Caco-2 (cell line): Measurements from ENCODE around the gene TECR. TPM values are rescaled to one million over a fixed set of nuclear protein-coding genes. Genes with fewer than 3 reads are reported as not detected.
A peak's percentile ranks its signal among the peaks of the same experiment; 100 is the strongest.

ENCODE experiments used
- BruUV-seq: library from RNA; stranded (reverse); fragments of 400-500 nt; replicated peaks from 2 replicates; lab custom pipeline; 2021; lab: Mats Ljungman, UMichigan
- CTCF ChIA-PET: fragments of 300-600 bp; sonication (Branson Sonifier 250); formaldehyde crosslinking; loops from one replicate; lab custom pipeline; 2022; ENCODE audit warnings: antibody characterized with exemption; lab: Charles Lee
- POLR2A ChIA-PET: fragments of 300-600 bp; sonication (Branson Sonifier 250); formaldehyde crosslinking; loops from one replicate; lab custom pipeline; 2022; ENCODE audit warnings: antibody characterized with exemption; lab: Charles Lee
- DNase-seq, 2 experiments: peaks; one replicate each; pipeline versions ENCODE4 v3.0.0 to v3.0.0-alpha.2; 2020 to 2022
- H3K27me3 ChIP-seq: replicated peaks from 2 replicates; pipeline ENCODE4 v1.6.0; 2011; ENCODE audit warnings: low read length; ENCODE audit not compliant: control insufficient read depth, insufficient read depth
- H3K36me3 ChIP-seq: 2 replicates; pipeline ENCODE4 v1.5.1; 2011; ENCODE audit warnings: low read length; ENCODE audit not compliant: control insufficient read depth, insufficient read depth
- H3K4me1 ChIP-seq: fragments of 250-450 bp; sonication (Bioruptor Pico); 2 replicates; pipeline ENCODE4 v1.5.1; 2020; ENCODE audit warnings: mild to moderate bottlenecking
- H3K4me3 ChIP-seq: 2 replicates; pipeline ENCODE4 v1.5.1; 2011; ENCODE audit warnings: low read depth, mild to moderate bottlenecking, control low read depth, low read length
- H3K9me3 ChIP-seq: fragments of 250-450 bp; sonication (Bioruptor Pico); 2 replicates; pipeline ENCODE4 v1.5.1; 2020; ENCODE audit warnings: mild to moderate bottlenecking, moderate library complexity
- H3K27ac Mint-ChIP-seq: one replicate; pipeline ENCODE4 v1.8.0; 2022; ENCODE audit warnings: mixed read lengths; ENCODE audit not compliant: unreplicated experiment
- H3K27me3 Mint-ChIP-seq: one replicate; pipeline ENCODE4 v1.8.0; 2022; ENCODE audit warnings: mixed read lengths; ENCODE audit not compliant: insufficient read depth, unreplicated experiment
- H3K36me3 Mint-ChIP-seq: one replicate; pipeline ENCODE4 v1.8.0; 2022; ENCODE audit warnings: mild to moderate bottlenecking, mixed read lengths; ENCODE audit not compliant: insufficient read depth, unreplicated experiment
- H3K4me1 Mint-ChIP-seq: one replicate; pipeline ENCODE4 v1.8.0; 2022; ENCODE audit warnings: low read depth, mixed read lengths; ENCODE audit not compliant: unreplicated experiment
- H3K4me3 Mint-ChIP-seq: one replicate; pipeline ENCODE4 v1.8.0; 2022; ENCODE audit warnings: mild to moderate bottlenecking, moderate library complexity, mixed read lengths; ENCODE audit not compliant: unreplicated experiment
- H3K9me3 Mint-ChIP-seq: one replicate; pipeline ENCODE4 v1.8.0; 2022; ENCODE audit warnings: mixed read lengths; ENCODE audit not compliant: unreplicated experiment
- intact Hi-C: fragments of 100-400 bp; cut with micrococcal nuclease; formaldehyde crosslinking; loops from one replicate; pipeline ENCODE4 v1.10.0; 2022; ENCODE audit not compliant: unreplicated experiment
- total RNA-seq: library from RNA; stranded (reverse); gene quantifications from 2 replicates; pipeline ENCODE4 v1.2.3, GENCODE V29; 2022
- TF ChIP-seq, protein P1 (sequence below), 2 experiments: fragments of 200-600 bp in 1 of 2; IDR thresholded peaks; 1 replicate in 1 of 2; 2 replicates in 1 of 2; pipeline versions ENCODE4 v1.5.1 to v1.8.0; 2011 to 2022; ENCODE audit warnings: antibody characterized with exemption in 1 of 2, control low read depth in 1 of 2, inconsistent platforms in 1 of 2, low read depth in 1 of 2, low read length in 1 of 2, mild to moderate bottlenecking in 1 of 2, moderate library complexity in 1 of 2; ENCODE audit not compliant: insufficient read depth in 1 of 2, severe bottlenecking in 1 of 2, unreplicated experiment in 1 of 2

The TECR gene
- total RNA-seq, 1 experiment from 2014 or later = 300 TPM

DNA sequence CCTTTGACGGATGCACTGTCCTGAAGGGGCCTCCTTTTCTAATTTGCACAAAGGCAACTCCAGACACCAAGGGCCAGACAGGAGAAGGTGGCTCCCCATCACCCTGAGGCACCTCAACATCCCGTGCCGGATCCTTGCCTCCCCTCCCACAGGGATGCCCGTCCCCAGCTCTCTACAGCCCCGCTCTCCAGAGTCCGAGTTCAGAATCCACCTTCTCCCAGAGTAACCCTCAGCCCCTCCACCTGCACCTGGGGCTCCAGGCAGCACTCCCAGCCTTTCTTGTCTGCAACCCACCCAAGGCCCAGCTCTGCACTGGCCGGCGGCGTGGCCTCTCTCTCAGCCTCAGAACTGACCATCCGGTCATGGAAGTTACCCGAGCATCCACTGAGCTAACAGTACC is 37.7 kb downstream of the TECR start:
- TF ChIP-seq, protein P1, sequence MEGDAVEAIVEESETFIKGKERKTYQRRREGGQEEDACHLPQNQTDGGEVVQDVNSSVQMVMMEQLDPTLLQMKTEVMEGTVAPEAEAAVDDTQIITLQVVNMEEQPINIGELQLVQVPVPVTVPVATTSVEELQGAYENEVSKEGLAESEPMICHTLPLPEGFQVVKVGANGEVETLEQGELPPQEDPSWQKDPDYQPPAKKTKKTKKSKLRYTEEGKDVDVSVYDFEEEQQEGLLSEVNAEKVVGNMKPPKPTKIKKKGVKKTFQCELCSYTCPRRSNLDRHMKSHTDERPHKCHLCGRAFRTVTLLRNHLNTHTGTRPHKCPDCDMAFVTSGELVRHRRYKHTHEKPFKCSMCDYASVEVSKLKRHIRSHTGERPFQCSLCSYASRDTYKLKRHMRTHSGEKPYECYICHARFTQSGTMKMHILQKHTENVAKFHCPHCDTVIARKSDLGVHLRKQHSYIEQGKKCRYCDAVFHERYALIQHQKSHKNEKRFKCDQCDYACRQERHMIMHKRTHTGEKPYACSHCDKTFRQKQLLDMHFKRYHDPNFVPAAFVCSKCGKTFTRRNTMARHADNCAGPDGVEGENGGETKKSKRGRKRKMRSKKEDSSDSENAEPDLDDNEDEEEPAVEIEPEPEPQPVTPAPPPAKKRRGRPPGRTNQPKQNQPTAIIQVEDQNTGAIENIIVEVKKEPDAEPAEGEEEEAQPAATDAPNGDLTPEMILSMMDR (IDR thresholded peaks at IDR 0.05; ENCODE audit: insufficient read depth in 1 of 2, low read depth in 1 of 2, low read length in 1 of 2, severe bottlenecking in 1 of 2, unreplicated experiment in 1 of 2) = no peak
- Mint-ChIP-seq H3K27me3 (no peaks in the 10 kb centered on the region), H3K9me3 (no peaks in the 10 kb centered on the region), H3K27ac (no peak overlapping the region), H3K4me1 (peaks cover 9% of the 10 kb centered on the region), H3K4me3 (no peak overlapping the region), H3K36me3 (peaks cover 70% of the 10 kb centered on the region)
- H3K4me1 ChIP-seq = no peaks in the 10 kb centered on the region
- no peak overlapping the region for H3K4me3 ChIP-seq
- no peaks in the 10 kb centered on the region for H3K9me3 ChIP-seq
- ChIA-PET POLR2A (no interaction called here), CTCF (no interaction called here)
- no peaks in the 10 kb centered on the region for H3K27me3 ChIP-seq
- no TSS peak for BruUV-seq
- intact Hi-C loops = no loop called here
- no peak for DNase-seq
- H3K36me3 ChIP-seq = peaks cover 1% of the 10 kb centered on the region; the same call in 1 of the 2 replicates

DNA sequence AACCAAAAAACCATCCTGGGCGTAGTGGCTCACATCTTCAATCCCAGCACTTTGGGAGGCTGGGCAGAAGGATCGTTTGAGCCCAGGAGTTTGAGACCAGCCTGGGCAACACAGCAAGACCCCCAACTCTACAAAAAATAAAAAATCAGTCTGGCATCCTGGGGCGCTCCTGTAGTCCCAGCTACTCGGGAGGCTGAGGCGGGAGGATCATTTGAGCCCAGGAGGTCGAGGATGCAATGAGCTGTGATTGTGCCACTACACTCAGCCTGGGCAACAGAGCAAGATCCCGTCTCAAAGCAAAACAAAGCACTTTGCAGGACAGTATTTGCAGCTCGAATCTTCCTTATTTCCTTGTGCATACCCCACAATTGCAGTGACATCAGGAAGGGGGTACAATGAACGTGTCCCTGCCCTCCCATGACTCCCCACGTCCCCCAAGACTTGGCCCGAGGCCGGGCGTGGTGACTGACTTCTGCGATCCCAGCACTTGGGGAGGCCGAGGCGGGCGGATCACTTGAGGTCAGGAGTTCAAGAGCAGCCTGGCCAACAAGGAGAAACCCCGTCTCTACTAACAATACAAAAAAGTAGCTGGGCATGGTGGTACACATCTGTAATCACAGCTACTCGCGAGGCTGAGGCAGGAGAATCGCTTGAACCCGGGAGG is 41.6 kb downstream of the TECR start:
- peaks cover 34% of the 10 kb centered on the region for H3K36me3 Mint-ChIP-seq
- intact Hi-C loops = loop anchor here (10.0 kb wide), 1 partner anchor 214 kb away; no protein-coding TSS in a partner anchor
- CTCF ChIA-PET = interaction anchor here (0.6 kb wide), 1 partner anchor 983 kb away, joined by 4 read pairs; no protein-coding TSS in a partner anchor
- H3K4me3 Mint-ChIP-seq = peak overlapping the region; percentile 88
- peak overlapping the region; percentile 92 for H3K4me3 ChIP-seq
- no peaks in the 10 kb centered on the region for H3K36me3 ChIP-seq
- H3K4me1 Mint-ChIP-seq = peaks cover 9% of the 10 kb centered on the region
- H3K4me1 ChIP-seq = no peaks in the 10 kb centered on the region
- H3K27me3 ChIP-seq = no peaks in the 10 kb centered on the region
- no peaks in the 10 kb centered on the region for H3K9me3 ChIP-seq
- BruUV-seq = no TSS peak
- DNase-seq = no peak
- no peaks in the 10 kb centered on the region for H3K9me3 Mint-ChIP-seq
- H3K27ac Mint-ChIP-seq = peak overlapping the region; percentile 92
- no peaks in the 10 kb centered on the region for H3K27me3 Mint-ChIP-seq
- TF ChIP-seq, protein P1 (IDR thresholded peaks at IDR 0.05; ENCODE audit: insufficient read depth in 1 of 2, low read depth in 1 of 2, low read length in 1 of 2, severe bottlenecking in 1 of 2, unreplicated experiment in 1 of 2) = no peak
- POLR2A ChIA-PET = interaction anchor here (1.1 kb wide), 2 partner anchors 41 to 119 kb away, joined by 6 read pairs; partner anchors contain the start of gene ZNF333

DNA sequence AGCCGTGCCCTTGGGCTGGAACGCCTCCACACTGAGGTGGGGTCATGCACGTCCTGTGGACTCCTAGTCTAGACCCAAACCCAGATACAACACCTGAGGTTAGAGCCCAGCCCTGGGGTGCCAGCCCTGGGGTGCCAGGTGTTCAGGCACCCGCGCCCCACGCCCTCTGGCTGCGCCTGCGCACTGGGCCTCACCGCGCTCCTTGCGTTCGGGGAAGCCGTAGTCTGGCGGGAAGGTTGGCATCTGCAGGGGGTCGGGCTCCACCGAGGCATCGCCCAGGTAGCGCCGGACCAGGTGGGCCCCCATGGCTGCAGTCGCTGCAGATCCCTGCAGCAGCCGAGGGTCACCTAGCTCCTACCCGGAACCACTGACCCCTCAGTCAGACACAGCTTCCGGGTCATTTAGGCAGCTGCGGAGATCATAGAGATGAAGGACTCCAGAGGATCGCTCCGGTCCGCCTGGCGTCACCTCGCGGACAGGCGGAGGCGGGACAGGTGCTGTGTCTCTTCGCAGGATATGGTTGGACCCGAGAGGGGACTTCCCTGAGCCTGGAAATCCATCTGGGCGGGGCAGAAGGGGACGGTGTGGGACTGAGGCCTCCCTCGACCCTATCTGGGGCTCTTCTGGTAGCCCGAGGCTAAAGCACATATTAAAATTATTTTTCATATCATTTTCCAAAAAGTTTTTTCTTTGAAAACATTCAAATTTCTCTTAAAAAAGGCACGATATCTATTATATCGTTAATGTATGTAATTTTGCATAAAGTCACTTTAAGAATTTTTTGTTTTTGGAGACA is 42.5 kb downstream of the TECR start, which contains the start of gene NDUFB7:
TSS of gene NDUFB7 (minus strand) at position 372 of the 796 bp plus-strand sequence. CDS start at position 306, 66 bp downstream.
- Mint-ChIP-seq H3K4me3 (peak within 1 kb of the TSS; percentile 88), H3K27ac (peak within 1 kb of the TSS; percentile 92), H3K4me1 (peaks cover 9% of the 10 kb centered on the region), H3K36me3 (peaks cover 32% of the 10 kb centered on the region), H3K27me3 (no peaks in the 10 kb centered on the region), H3K9me3 (no peaks in the 10 kb centered on the region)
- H3K4me3 ChIP-seq = peak within 1 kb of the TSS; percentile 92
- ChIA-PET CTCF (interaction anchor here (0.6 to 2.5 kb wide), 6 partner anchors 9 to 1811 kb away, joined by 3 to 50 read pairs (median 4); partner anchors contain the start of gene ASF1B), POLR2A (interaction anchor here (0.9 to 1.1 kb wide), 4 partner anchors 42 to 115 kb away, joined by 4 to 6 read pairs (median 5); partner anchors contain the start of genes DNAJB1 and GIPC1)
- TSS peak; percentile 64 for BruUV-seq
- intact Hi-C loops = loop anchor here (1.0 to 10.0 kb wide), 2 partner anchors 54 to 213 kb away; partner anchors contain the start of gene DNAJB1
- no peaks in the 10 kb centered on the region for H3K36me3 ChIP-seq
- H3K4me1 ChIP-seq = no peaks in the 10 kb centered on the region
- peak; percentile 93 for DNase-seq
- no peaks in the 10 kb centered on the region for H3K9me3 ChIP-seq
- no peaks in the 10 kb centered on the region for H3K27me3 ChIP-seq
- TF ChIP-seq, protein P1 (IDR thresholded peaks at IDR 0.05; ENCODE audit: insufficient read depth in 1 of 2, low read depth in 1 of 2, low read length in 1 of 2, severe bottlenecking in 1 of 2, unreplicated experiment in 1 of 2) = peak; percentile 39 to 87
